ENCODE results near the gene FBXW7. TPM values are rescaled to one million over a fixed set of nuclear protein-coding genes. Genes with fewer than 3 reads are reported as not detected.

The FBXW7 gene
- total RNA-seq, 1 experiment from 2014 or later = 27.1 TPM

GRCh38 chr4:152573861-152574260, 38.0 kb upstream of the FBXW7 start:
- no peaks in the 10 kb centered on the region for H3K27me3 ChIP-seq (ENCODE audit: insufficient read depth, low read length)
- H2AFZ ChIP-seq (ENCODE audit: low read length) = no peak overlapping the region
- no peak overlapping the region for H3K9ac ChIP-seq (ENCODE audit: extremely low read depth, insufficient read length, low read length)
- H3K23ac ChIP-seq (ENCODE audit: insufficient read length, low read depth, low read length) = no peak overlapping the region
- H4K91ac ChIP-seq (ENCODE audit: insufficient read length, low read depth, low read length) = no peak overlapping the region
- no peak overlapping the region for H3K27ac ChIP-seq (ENCODE audit: insufficient read length, low read depth, low read length)
- H2BK20ac ChIP-seq (ENCODE audit: low read depth, low read length, poor library complexity, severe bottlenecking) = no peak overlapping the region
- no peak overlapping the region for H3K14ac ChIP-seq (ENCODE audit: insufficient read depth, low read length)
- no peak overlapping the region for H3T11ph ChIP-seq (ENCODE audit: low read length)
- no peak overlapping the region for H4K8ac ChIP-seq (replicated peaks; ENCODE audit: insufficient read length, low read depth, low read length)
- H3K9me3 ChIP-seq (ENCODE audit: control insufficient read depth, low read depth, low read length) = no peaks in the 10 kb centered on the region
- H3K36me3 Mint-ChIP-seq (ENCODE audit: insufficient read depth in 1 of 3, low read depth in 3 of 3) = no peaks in the 10 kb centered on the region
- no peaks in the 10 kb centered on the region for H3K79me2 ChIP-seq (ENCODE audit: insufficient read depth, low read length)
- H3K4me2 ChIP-seq (ENCODE audit: insufficient read depth, insufficient read length, low read length) = no peak overlapping the region
- H3K4me1 ChIP-seq (ENCODE audit: insufficient read depth, low read length) = no peaks in the 10 kb centered on the region; the same call in 1 of the 2 replicates
- H3K9me3 Mint-ChIP-seq = no peaks in the 10 kb centered on the region
- H2BK120ac ChIP-seq (ENCODE audit: low read depth, low read length, poor library complexity, severe bottlenecking) = no peak overlapping the region
- no peak overlapping the region for H3K18ac ChIP-seq (ENCODE audit: insufficient read length, low read depth, low read length)
- no peaks in the 10 kb centered on the region for H3K27me3 Mint-ChIP-seq (ENCODE audit: low read depth)
- no peak overlapping the region for H2BK15ac ChIP-seq (ENCODE audit: low read depth, low read length)
- H2BK12ac ChIP-seq (ENCODE audit: insufficient read length, low read depth, low read length) = no peak overlapping the region
- H2AK5ac ChIP-seq (ENCODE audit: insufficient read length, low read length) = no peak overlapping the region
- DNase-seq = no peak
- no peak overlapping the region for H3K4me3 Mint-ChIP-seq
- H3K4ac ChIP-seq (ENCODE audit: low read depth, low read length) = no peak overlapping the region
- H4K20me1 ChIP-seq (ENCODE audit: control insufficient read depth, insufficient read depth, insufficient read length) = no peaks in the 10 kb centered on the region
- WGBS (ENCODE audit: extremely low coverage, insufficient read length, low lambda C conversion rate) = no CpG with 5 or more reads among the region's 2 CpGs
- TF ChIP-seq, protein P1, sequence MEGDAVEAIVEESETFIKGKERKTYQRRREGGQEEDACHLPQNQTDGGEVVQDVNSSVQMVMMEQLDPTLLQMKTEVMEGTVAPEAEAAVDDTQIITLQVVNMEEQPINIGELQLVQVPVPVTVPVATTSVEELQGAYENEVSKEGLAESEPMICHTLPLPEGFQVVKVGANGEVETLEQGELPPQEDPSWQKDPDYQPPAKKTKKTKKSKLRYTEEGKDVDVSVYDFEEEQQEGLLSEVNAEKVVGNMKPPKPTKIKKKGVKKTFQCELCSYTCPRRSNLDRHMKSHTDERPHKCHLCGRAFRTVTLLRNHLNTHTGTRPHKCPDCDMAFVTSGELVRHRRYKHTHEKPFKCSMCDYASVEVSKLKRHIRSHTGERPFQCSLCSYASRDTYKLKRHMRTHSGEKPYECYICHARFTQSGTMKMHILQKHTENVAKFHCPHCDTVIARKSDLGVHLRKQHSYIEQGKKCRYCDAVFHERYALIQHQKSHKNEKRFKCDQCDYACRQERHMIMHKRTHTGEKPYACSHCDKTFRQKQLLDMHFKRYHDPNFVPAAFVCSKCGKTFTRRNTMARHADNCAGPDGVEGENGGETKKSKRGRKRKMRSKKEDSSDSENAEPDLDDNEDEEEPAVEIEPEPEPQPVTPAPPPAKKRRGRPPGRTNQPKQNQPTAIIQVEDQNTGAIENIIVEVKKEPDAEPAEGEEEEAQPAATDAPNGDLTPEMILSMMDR (conservative IDR thresholded peaks at IDR 0.05) = no peak
- no peak overlapping the region for H2BK5ac ChIP-seq (ENCODE audit: insufficient read length, low read length)
- no peaks in the 10 kb centered on the region for H3K79me1 ChIP-seq (ENCODE audit: insufficient read depth, low read depth, low read length, poor library complexity, severe bottlenecking)
- H3K4me1 Mint-ChIP-seq = peaks cover 8% of the 10 kb centered on the region in 2 experiments
- H3K56ac ChIP-seq (ENCODE audit: insufficient read length, low read depth, low read length) = no peak overlapping the region
- no peak overlapping the region for H4K5ac ChIP-seq (ENCODE audit: insufficient read length, low read depth, low read length)
- H3K27ac Mint-ChIP-seq = no peak overlapping the region
- no peaks in the 10 kb centered on the region for H3K23me2 ChIP-seq (ENCODE audit: insufficient read length, low read depth, low read length, poor library complexity, severe bottlenecking)
